HepG2 (cell line): ENCODE measurements around the gene CRHR1. TPM values are rescaled to one million over a fixed set of nuclear protein-coding genes. Genes with fewer than 3 reads are reported as not detected.

Experiments
- ATAC-seq: fragments of 200-7000 bp; cut with Tn5 transposase; 3 replicates; pipeline ENCODE4 v1.9.1; 2020; ENCODE audit warnings: mild to moderate bottlenecking, moderate library complexity
- BruUV-seq: library from RNA; stranded (reverse); fragments of 400-500 nt; replicated peaks from 2 replicates; lab custom pipeline; 2021; lab: Mats Ljungman, UMichigan
- CTCF ChIA-PET: fragments of 300-600 bp; formaldehyde crosslinking; extraction: SDS; loops from one replicate; lab custom pipeline; 2021; ENCODE audit warnings: low total read pairs, inconsistent platforms, low intra/inter-chr PET ratio; lab: Yijun Ruan, JAX
- POLR2A ChIA-PET: fragments of 350-600 bp; sonication (Branson Sonifier 250); formaldehyde crosslinking; loops from one replicate; lab custom pipeline; 2020; ENCODE audit warnings: antibody characterized with exemption, inconsistent platforms; lab: Yijun Ruan, JAX
- DNase-seq: peaks from one replicate; pipeline ENCODE4 v3.0.0-alpha.2; 2015; ENCODE audit warnings: low spot score
- FAIRE-seq: peaks from 3 replicates; lab custom pipeline; 2011; peaks lifted over from hg19 to GRCh38; lab: Jason Lieb, UNC
- H2AFZ ChIP-seq: one replicate; pipeline ENCODE4 v1.6.1; 2011; ENCODE audit warnings: low read length, inconsistent platforms
- H3K27ac ChIP-seq: fragments of 300-600 bp; 3 replicates; pipeline ENCODE4 v1.8.0; 2011; ENCODE audit warnings: mixed run types, mild to moderate bottlenecking, mixed read lengths, low read length, inconsistent platforms; ENCODE audit not compliant: insufficient read depth; ENCODE audit errors: extremely low read length
- H3K27me3 ChIP-seq, 2 experiments: fragments of 200-600 bp in 1 of 2; 2 replicates in 1 of 2; 3 replicates in 1 of 2; pipeline versions ENCODE4 v1.6.0 to v1.8.0; 2011; ENCODE audit warnings: low read length in 2 of 2, mild to moderate bottlenecking in 2 of 2, moderate library complexity in 2 of 2, inconsistent platforms in 1 of 2; ENCODE audit not compliant: insufficient read depth in 2 of 2, control insufficient read depth in 1 of 2
- H3K36me3 ChIP-seq, 2 experiments: fragments of 200-600 bp in 1 of 2; replicated peaks in 1 of 2; 2 replicates in 1 of 2; 3 replicates in 1 of 2; pipeline versions ENCODE4 v1.5.1 to v1.8.0; 2011; ENCODE audit warnings: low read length in 2 of 2, inconsistent platforms in 1 of 2; ENCODE audit not compliant: insufficient read depth in 2 of 2, control insufficient read depth in 1 of 2
- H3K4me1 ChIP-seq: 2 replicates; pipeline ENCODE4 v1.5.1; 2012; ENCODE audit warnings: low read length, inconsistent platforms; ENCODE audit not compliant: insufficient read depth
- H3K4me2 ChIP-seq: 2 replicates; pipeline ENCODE4 v1.6.0; 2011; ENCODE audit warnings: low read depth, low read length, inconsistent platforms
- H3K4me3 ChIP-seq, 3 experiments: fragments of 200-600 bp in 1 of 3; sonication (generic), shearing (Covaris generic) in 1 of 3; replicated peaks in 1 of 3; 2 replicates each; pipeline ENCODE4 v1.5.1; 2011 to 2016; ENCODE audit warnings: low read length in 3 of 3, inconsistent platforms in 2 of 3, low read depth in 2 of 3, mild to moderate bottlenecking in 2 of 3, control low read depth in 1 of 3, mixed read lengths in 1 of 3; ENCODE audit not compliant: insufficient read depth in 1 of 3
- H3K79me2 ChIP-seq: one replicate; pipeline ENCODE4 v1.6.1; 2011; ENCODE audit warnings: low read length, inconsistent platforms; ENCODE audit not compliant: insufficient read depth
- H3K9ac ChIP-seq: 2 replicates; pipeline ENCODE4 v1.6.0; 2011; ENCODE audit warnings: mild to moderate bottlenecking, low read depth, low read length, inconsistent platforms; ENCODE audit not compliant: insufficient read depth
- H3K9me3 ChIP-seq: 2 replicates; pipeline ENCODE4 v1.5.1; 2012; ENCODE audit warnings: mild to moderate bottlenecking, low read length
- H4K20me1 ChIP-seq: 2 replicates; pipeline ENCODE4 v1.6.0; 2011; ENCODE audit warnings: inconsistent platforms, mild to moderate bottlenecking, low read length, moderate library complexity; ENCODE audit not compliant: insufficient read depth
- HDAC6 ChIP-seq: fragments of 200-600 bp; sonication (generic); IDR thresholded peaks from 2 replicates; pipeline ENCODE4 v1.7.0; 2017; ENCODE audit warnings: mild to moderate bottlenecking, antibody characterized with exemption, low read length, low read depth
- MYC ChIP-seq: sonication (generic); formaldehyde crosslinking; IDR thresholded peaks from 2 replicates; pipeline ENCODE4 v1.9.0; 2021; ENCODE audit warnings: missing genetic modification reagents, borderline replicate concordance
- NFATC3 ChIP-seq: sonication (generic); formaldehyde crosslinking; IDR thresholded peaks from 2 replicates; pipeline ENCODE4 v1.5.1; 2020; ENCODE audit warnings: mild to moderate bottlenecking, missing genetic modification reagents
- SMAD3 ChIP-seq: sonication (generic); formaldehyde crosslinking; IDR thresholded peaks from 2 replicates; pipeline ENCODE4 v1.4.0; 2020; ENCODE audit warnings: missing genetic modification reagents
- ZNF224 ChIP-seq: sonication (generic); formaldehyde crosslinking; IDR thresholded peaks from 2 replicates; pipeline ENCODE4 v1.5.0; 2020; ENCODE audit warnings: mild to moderate bottlenecking, missing genetic modification reagents
- ZNF263 ChIP-seq: sonication (generic); formaldehyde crosslinking; IDR thresholded peaks from 2 replicates; pipeline ENCODE4 v1.4.0; 2020; ENCODE audit warnings: missing genetic modification reagents
- ZNF598 ChIP-seq: sonication (generic); formaldehyde crosslinking; IDR thresholded peaks from 2 replicates; pipeline ENCODE4 v1.5.1; 2020; ENCODE audit warnings: mild to moderate bottlenecking, missing genetic modification reagents, borderline replicate concordance
- ZNF720 ChIP-seq: sonication (generic); formaldehyde crosslinking; IDR thresholded peaks from 2 replicates; pipeline ENCODE4 v1.4.0; 2020; ENCODE audit warnings: missing genetic modification reagents
- ZSCAN21 ChIP-seq: sonication (generic); formaldehyde crosslinking; IDR thresholded peaks from 2 replicates; pipeline ENCODE4 v1.8.0; 2022; ENCODE audit warnings: mild to moderate bottlenecking, missing genetic modification reagents, moderate library complexity, borderline replicate concordance
- ZSCAN31 ChIP-seq: sonication (generic); formaldehyde crosslinking; IDR thresholded peaks from 2 replicates; pipeline ENCODE4 v1.5.0; 2020; ENCODE audit warnings: low read depth, mild to moderate bottlenecking, missing genetic modification reagents
- WGBS: methylation state at CpG from one replicate; pipeline ENCODE4 v1.1.6; 2017; ENCODE audit warnings: low lambda C conversion rate; 5-methylcytosine and 5-hydroxymethylcytosine counted together
- in situ Hi-C: cut with HindIII; loops from 2 replicates; pipeline ENCODE4 v1.10.0; 2017; ENCODE audit warnings: low pct_unique_long_range_greater_than_20kb; ENCODE audit not compliant: extremely low pct_ligation_motif_present
- intact Hi-C: fragments of 100-400 bp; cut with micrococcal nuclease; formaldehyde crosslinking; loops from one replicate; pipeline ENCODE4 v1.10.0; 2022; ENCODE audit not compliant: unreplicated experiment
- polyA plus RNA-seq, 8 experiments: library from polyadenylated mRNA; depleted of rRNA in 3 of 8; stranded (reverse) in 7 of 8; unstranded in 1 of 8; fragments of >200 nt; fragmentation: Illumina TruSeq in 4 of 8; extraction: Trizol in 4 of 8; gene quantifications; 2 replicates each; pipeline versions ENCODE4 v1.2.1 to v1.2.3, GENCODE V29; 2011 to 2016; ENCODE audit warnings: low read depth in 4 of 8, missing spikeins in 1 of 8, mixed read lengths in 1 of 8; ENCODE audit not compliant: insufficient read depth in 1 of 8
- total RNA-seq, 5 experiments: library from RNA; depleted of rRNA; stranded (reverse); fragments of >200 nt; fragmentation: Illumina TruSeq; extraction: Trizol; gene quantifications; 2 replicates each; pipeline ENCODE4 v1.2.3, GENCODE V29; 2016; ENCODE audit warnings: low read depth in 1 of 5
- TF ChIP-seq, protein P1 (sequence below): sonication (generic); formaldehyde crosslinking; IDR thresholded peaks from 2 replicates; pipeline ENCODE4 v1.4.0; 2020; ENCODE audit warnings: missing genetic modification reagents; ENCODE audit errors: not compliant biosample characterization
- TF ChIP-seq, protein P2 (sequence below): sonication (generic); formaldehyde crosslinking; IDR thresholded peaks from 2 replicates; pipeline ENCODE4 v1.4.0; 2020; ENCODE audit warnings: missing genetic modification reagents, mild to moderate bottlenecking, borderline replicate concordance
- TF ChIP-seq, protein P3 (sequence below): sonication (generic); formaldehyde crosslinking; IDR thresholded peaks from 2 replicates; pipeline ENCODE4 v1.8.0; 2022; ENCODE audit warnings: mild to moderate bottlenecking, missing genetic modification reagents; ENCODE audit not compliant: insufficient replicate concordance
- TF ChIP-seq, protein P4 (sequence below): sonication (generic); formaldehyde crosslinking; IDR thresholded peaks from 2 replicates; pipeline ENCODE4 v1.5.0; 2020; ENCODE audit warnings: mild to moderate bottlenecking, missing genetic modification reagents
- TF ChIP-seq, protein P5 (sequence below): sonication (generic); formaldehyde crosslinking; IDR thresholded peaks from 2 replicates; pipeline ENCODE4 v1.5.1; 2020; ENCODE audit warnings: missing genetic modification reagents, mild to moderate bottlenecking, borderline replicate concordance

CRHR1 gene
- total and polyA plus RNA-seq, 2 of the 13 experiments (the other 11 are each of a cell fraction or from before 2014, with no cell fraction given), result not detected

DNA sequence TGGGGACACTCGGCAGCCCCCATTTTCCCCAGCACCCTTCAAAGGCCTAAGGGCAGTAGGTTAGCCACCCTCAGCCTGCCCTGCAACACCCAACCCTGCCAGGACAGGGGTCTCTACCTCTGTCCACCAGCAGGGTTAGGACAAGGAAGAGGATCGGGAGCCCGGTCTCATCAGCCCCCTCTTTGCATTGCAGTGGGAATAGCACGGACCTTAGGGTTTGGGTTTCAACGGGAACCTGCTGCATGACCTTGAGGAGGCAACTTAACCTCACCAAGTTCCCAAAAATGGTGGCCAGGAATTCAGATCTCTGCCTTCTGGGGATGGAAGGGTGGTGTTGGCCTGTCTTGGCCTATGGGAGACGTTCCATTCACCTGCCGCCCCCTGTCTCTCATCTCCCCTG, 40.4 kb downstream of the CRHR1 start:
- in situ Hi-C loops (no loop called here), intact Hi-C loops (no loop called here)
- DNase-seq (no peak), FAIRE-seq (no peak), ATAC-seq (peak; percentile 28; the same call in 2 of the 3 replicates)
- no peaks in the 10 kb centered on the region for H3K9me3 ChIP-seq
- TF ChIP-seq, protein P1, sequence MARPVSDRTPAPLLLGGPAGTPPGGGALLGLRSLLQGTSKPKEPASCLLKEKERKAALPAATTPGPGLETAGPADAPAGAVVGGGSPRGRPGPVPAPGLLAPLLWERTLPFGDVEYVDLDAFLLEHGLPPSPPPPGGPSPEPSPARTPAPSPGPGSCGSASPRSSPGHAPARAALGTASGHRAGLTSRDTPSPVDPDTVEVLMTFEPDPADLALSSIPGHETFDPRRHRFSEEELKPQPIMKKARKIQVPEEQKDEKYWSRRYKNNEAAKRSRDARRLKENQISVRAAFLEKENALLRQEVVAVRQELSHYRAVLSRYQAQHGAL (CRISPR knock-in tag), result no peak
- TF ChIP-seq ZSCAN21 (CRISPR knock-in tag), result no peak
- TF ChIP-seq, protein P2, sequence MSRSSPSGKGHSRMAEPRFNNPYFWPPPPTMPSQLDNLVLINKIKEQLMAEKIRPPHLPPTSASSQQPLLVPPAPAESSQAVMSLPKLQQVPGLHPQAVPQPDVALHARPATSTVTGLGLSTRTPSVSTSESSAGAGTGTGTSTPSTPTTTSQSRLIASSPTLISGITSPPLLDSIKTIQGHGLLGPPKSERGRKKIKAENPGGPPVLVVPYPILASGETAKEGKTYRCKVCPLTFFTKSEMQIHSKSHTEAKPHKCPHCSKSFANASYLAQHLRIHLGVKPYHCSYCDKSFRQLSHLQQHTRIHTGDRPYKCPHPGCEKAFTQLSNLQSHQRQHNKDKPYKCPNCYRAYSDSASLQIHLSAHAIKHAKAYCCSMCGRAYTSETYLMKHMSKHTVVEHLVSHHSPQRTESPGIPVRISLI (CRISPR knock-in tag), result no peak
- no peak for TF ChIP-seq SMAD3
- TF ChIP-seq ZNF263, result no peak
- no peak for TF ChIP-seq HDAC6
- TF ChIP-seq ZNF720 (CRISPR knock-in tag), result no peak
- no peak for TF ChIP-seq ZSCAN31
- no peak for TF ChIP-seq ZNF598 (CRISPR knock-in tag)
- TF ChIP-seq MYC (CRISPR knock-in tag), result no peak
- TF ChIP-seq, protein P3, sequence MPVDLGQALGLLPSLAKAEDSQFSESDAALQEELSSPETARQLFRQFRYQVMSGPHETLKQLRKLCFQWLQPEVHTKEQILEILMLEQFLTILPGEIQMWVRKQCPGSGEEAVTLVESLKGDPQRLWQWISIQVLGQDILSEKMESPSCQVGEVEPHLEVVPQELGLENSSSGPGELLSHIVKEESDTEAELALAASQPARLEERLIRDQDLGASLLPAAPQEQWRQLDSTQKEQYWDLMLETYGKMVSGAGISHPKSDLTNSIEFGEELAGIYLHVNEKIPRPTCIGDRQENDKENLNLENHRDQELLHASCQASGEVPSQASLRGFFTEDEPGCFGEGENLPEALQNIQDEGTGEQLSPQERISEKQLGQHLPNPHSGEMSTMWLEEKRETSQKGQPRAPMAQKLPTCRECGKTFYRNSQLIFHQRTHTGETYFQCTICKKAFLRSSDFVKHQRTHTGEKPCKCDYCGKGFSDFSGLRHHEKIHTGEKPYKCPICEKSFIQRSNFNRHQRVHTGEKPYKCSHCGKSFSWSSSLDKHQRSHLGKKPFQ (CRISPR knock-in tag), result no peak
- no peak for TF ChIP-seq NFATC3 (CRISPR knock-in tag)
- TF ChIP-seq, protein P4, sequence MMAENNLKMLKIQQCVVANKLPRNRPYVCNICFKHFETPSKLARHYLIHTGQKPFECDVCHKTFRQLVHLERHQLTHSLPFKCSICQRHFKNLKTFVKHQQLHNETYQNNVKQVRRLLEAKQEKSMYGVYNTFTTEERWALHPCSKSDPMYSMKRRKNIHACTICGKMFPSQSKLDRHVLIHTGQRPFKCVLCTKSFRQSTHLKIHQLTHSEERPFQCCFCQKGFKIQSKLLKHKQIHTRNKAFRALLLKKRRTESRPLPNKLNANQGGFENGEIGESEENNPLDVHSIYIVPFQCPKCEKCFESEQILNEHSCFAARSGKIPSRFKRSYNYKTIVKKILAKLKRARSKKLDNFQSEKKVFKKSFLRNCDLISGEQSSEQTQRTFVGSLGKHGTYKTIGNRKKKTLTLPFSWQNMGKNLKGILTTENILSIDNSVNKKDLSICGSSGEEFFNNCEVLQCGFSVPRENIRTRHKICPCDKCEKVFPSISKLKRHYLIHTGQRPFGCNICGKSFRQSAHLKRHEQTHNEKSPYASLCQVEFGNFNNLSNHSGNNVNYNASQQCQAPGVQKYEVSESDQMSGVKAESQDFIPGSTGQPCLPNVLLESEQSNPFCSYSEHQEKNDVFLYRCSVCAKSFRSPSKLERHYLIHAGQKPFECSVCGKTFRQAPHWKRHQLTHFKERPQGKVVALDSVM (CRISPR knock-in tag), result no peak
- TF ChIP-seq ZNF224 (CRISPR knock-in tag), result no peak
- TF ChIP-seq, protein P5, sequence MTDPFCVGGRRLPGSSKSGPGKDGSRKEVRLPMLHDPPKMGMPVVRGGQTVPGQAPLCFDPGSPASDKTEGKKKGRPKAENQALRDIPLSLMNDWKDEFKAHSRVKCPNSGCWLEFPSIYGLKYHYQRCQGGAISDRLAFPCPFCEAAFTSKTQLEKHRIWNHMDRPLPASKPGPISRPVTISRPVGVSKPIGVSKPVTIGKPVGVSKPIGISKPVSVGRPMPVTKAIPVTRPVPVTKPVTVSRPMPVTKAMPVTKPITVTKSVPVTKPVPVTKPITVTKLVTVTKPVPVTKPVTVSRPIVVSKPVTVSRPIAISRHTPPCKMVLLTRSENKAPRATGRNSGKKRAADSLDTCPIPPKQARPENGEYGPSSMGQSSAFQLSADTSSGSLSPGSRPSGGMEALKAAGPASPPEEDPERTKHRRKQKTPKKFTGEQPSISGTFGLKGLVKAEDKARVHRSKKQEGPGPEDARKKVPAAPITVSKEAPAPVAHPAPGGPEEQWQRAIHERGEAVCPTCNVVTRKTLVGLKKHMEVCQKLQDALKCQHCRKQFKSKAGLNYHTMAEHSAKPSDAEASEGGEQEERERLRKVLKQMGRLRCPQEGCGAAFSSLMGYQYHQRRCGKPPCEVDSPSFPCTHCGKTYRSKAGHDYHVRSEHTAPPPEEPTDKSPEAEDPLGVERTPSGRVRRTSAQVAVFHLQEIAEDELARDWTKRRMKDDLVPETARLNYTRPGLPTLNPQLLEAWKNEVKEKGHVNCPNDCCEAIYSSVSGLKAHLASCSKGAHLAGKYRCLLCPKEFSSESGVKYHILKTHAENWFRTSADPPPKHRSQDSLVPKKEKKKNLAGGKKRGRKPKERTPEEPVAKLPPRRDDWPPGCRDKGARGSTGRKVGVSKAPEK (CRISPR knock-in tag), result no peak
- BruUV-seq, result no TSS peak
- ChIA-PET CTCF (no interaction called here), POLR2A (no interaction called here)
- no peaks in the 10 kb centered on the region for H4K20me1 ChIP-seq
- no peak overlapping the region for H3K27ac ChIP-seq
- no peaks in the 10 kb centered on the region for H3K79me2 ChIP-seq
- 8% methylated on average over 4 of the region's 7 CpGs for WGBS
- no peak overlapping the region for H3K4me3 ChIP-seq
- no peak overlapping the region for H3K4me2 ChIP-seq
- H2AFZ ChIP-seq, result no peak overlapping the region
- H3K36me3 ChIP-seq, result no peaks in the 10 kb centered on the region
- H3K9ac ChIP-seq, result no peak overlapping the region
- H3K4me1 ChIP-seq, result no peaks in the 10 kb centered on the region
- peaks cover 26 to 91% of the 10 kb centered on the region in 2 experiments for H3K27me3 ChIP-seq
